K562 (cell line): ENCODE results near the gene SCYL1. TPM values are rescaled to one million over a fixed set of nuclear protein-coding genes. Genes with fewer than 3 reads are reported as not detected.

ENCODE experiments used
- BMI1 ChIP-seq: fragments of 150-350 bp; IDR thresholded peaks from 2 replicates; pipeline ENCODE4 v1.6.1; 2014; ENCODE audit warnings: low read length
- BRD4 ChIP-seq: fragments of 200-600 bp; sonication (generic); IDR thresholded peaks from 2 replicates; pipeline ENCODE4 v1.6.1; 2017; ENCODE audit warnings: inconsistent platforms
- CBFA2T3 ChIP-seq: fragments of 450-650 bp; IDR thresholded peaks from 2 replicates; pipeline ENCODE4 v1.6.1; 2017
- CHD1 ChIP-seq: fragments of 200-600 bp; sonication (generic); IDR thresholded peaks from one replicate; pipeline ENCODE4 v1.6.1; 2012; ENCODE audit warnings: mild to moderate bottlenecking, moderate library complexity, low read length, inconsistent platforms
- CREB1 ChIP-seq, 2 experiments: sonication (generic) in 1 of 2; formaldehyde crosslinking in 1 of 2; IDR thresholded peaks; 2 replicates each; pipeline versions ENCODE4 v1.6.1 to v1.8.0; 2012 to 2022; ENCODE audit warnings: inconsistent platforms in 1 of 2, mild to moderate bottlenecking in 1 of 2, missing genetic modification reagents in 1 of 2, moderate library complexity in 1 of 2
- ELF4 ChIP-seq: fragments of 450-650 bp; formaldehyde crosslinking; IDR thresholded peaks from 2 replicates; pipeline ENCODE4 v1.4.0; 2022; ENCODE audit warnings: missing genetic modification characterization
- ILF3 ChIP-seq: fragments of 450-650 bp; IDR thresholded peaks from 2 replicates; pipeline ENCODE4 v1.6.1; 2018; ENCODE audit warnings: antibody characterized with exemption, mild to moderate bottlenecking, moderate library complexity, borderline replicate concordance
- JUN ChIP-seq, 2 experiments: sonication (generic) in 1 of 2; formaldehyde crosslinking in 1 of 2; IDR thresholded peaks; 2 replicates each; pipeline versions ENCODE4 v1.6.1 to v1.8.0; 2012 to 2022; ENCODE audit warnings: borderline replicate concordance in 2 of 2, mild to moderate bottlenecking in 2 of 2, improper control_type of control experiment in 1 of 2, low read depth in 1 of 2, low read length in 1 of 2, missing genetic modification reagents in 1 of 2
- L3MBTL2 ChIP-seq: fragments of 450-650 bp; IDR thresholded peaks from 2 replicates; pipeline ENCODE4 v1.6.1; 2016; ENCODE audit warnings: mild to moderate bottlenecking, moderate library complexity
- LCOR ChIP-seq: sonication (generic); formaldehyde crosslinking; IDR thresholded peaks from 2 replicates; pipeline ENCODE4 v1.8.0; 2022; ENCODE audit warnings: mild to moderate bottlenecking, missing genetic modification reagents
- MYNN ChIP-seq, 2 experiments: sonication (generic); formaldehyde crosslinking in 1 of 2; IDR thresholded peaks; 2 replicates each; pipeline versions ENCODE4 v1.5.0 to v1.6.1; 2016 to 2020; ENCODE audit warnings: antibody characterized with exemption in 1 of 2, missing genetic modification reagents in 1 of 2
- OTX1 ChIP-seq: fragments of 450-650 bp; formaldehyde crosslinking; IDR thresholded peaks from 2 replicates; pipeline ENCODE4 v1.4.0; 2022; ENCODE audit warnings: mild to moderate bottlenecking
- ZKSCAN8 ChIP-seq: fragments of 200-800 bp; sonication (Bioruptor generic); IDR thresholded peaks from 2 replicates; pipeline ENCODE4 v1.6.1; 2016; ENCODE audit warnings: missing genetic modification characterization, missing compliant biosample characterization
- ZNF707 ChIP-seq: fragments of 250-450 bp; sonication (Bioruptor Pico); conservative IDR thresholded peaks from 2 replicates; pipeline ENCODE4 v1.8.0; 2022; ENCODE audit warnings: inconsistent platforms, mild to moderate bottlenecking, moderate library complexity
- polyA plus RNA-seq, 8 experiments: library from polyadenylated mRNA; depleted of rRNA in 4 of 8; stranded (reverse) in 5 of 8; unstranded in 3 of 8; fragments of >200 nt; fragmentation: Nextera tagmentation in 2 of 8; fragmentation: Illumina TruSeq in 1 of 8; extraction: Ambion mirVana in 2 of 8; extraction: Trizol in 1 of 8; gene quantifications; 2 replicates each; pipeline versions ENCODE4 v1.2.1 to v1.2.3, GENCODE V29; 2011 to 2014; ENCODE audit warnings: inconsistent platforms in 1 of 8, missing spikeins in 1 of 8
- total RNA-seq, 7 experiments: library from RNA; depleted of rRNA in 6 of 7; stranded (reverse); fragments of >200 nt in 6 of 7; fragmentation: Illumina TruSeq in 2 of 7; extraction: Trizol in 2 of 7; gene quantifications; 2 replicates each; pipeline versions ENCODE4 v1.2.1 to v1.2.3, GENCODE V29; 2011 to 2021; ENCODE audit warnings: low replicate concordance in 1 of 7
- TF ChIP-seq, protein P1 (sequence below): fragments of 250-450 bp; sonication (Bioruptor Pico); IDR thresholded peaks from 2 replicates; pipeline ENCODE4 v1.5.0; 2021; ENCODE audit warnings: mild to moderate bottlenecking, moderate library complexity
- TF ChIP-seq, protein P2 (sequence below): fragments of 250-450 bp; sonication (Bioruptor Pico); IDR thresholded peaks from 2 replicates; pipeline ENCODE4 v1.4.0; 2020; ENCODE audit warnings: borderline replicate concordance

SCYL1 gene
- total and polyA plus RNA-seq, 9 of the 15 experiments (the other 6 are each of a cell fraction or from before 2014, with no cell fraction given): 1.9 to 145 (median 57.6) TPM

DNA sequence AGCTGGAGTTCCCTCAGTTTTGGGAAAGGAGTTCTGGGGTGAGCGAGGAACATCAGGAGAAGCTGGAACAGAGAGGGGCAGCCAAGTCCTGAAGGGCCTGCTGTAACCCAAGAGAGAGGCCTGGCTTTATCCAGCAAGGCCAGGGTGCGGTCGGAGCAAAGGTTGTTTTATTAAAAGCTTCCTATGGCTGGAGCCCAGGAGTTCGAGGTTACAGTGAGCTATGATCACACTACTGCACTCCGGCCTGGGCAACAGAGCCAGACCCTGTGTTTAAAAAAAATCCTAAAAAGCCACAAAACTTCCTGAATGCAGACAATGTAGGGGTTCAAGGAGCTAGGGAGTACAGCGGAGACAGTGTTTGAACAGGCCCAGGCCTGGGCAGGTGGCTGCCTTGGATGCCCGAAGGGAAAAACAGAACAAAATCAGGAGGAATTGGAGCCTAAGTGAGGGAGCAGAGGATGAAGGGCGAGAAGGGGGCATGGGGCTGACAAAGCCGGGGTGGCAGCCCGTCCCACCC lies 48.2 kb upstream of the SCYL1 start (continued):
- TF ChIP-seq, protein P1, sequence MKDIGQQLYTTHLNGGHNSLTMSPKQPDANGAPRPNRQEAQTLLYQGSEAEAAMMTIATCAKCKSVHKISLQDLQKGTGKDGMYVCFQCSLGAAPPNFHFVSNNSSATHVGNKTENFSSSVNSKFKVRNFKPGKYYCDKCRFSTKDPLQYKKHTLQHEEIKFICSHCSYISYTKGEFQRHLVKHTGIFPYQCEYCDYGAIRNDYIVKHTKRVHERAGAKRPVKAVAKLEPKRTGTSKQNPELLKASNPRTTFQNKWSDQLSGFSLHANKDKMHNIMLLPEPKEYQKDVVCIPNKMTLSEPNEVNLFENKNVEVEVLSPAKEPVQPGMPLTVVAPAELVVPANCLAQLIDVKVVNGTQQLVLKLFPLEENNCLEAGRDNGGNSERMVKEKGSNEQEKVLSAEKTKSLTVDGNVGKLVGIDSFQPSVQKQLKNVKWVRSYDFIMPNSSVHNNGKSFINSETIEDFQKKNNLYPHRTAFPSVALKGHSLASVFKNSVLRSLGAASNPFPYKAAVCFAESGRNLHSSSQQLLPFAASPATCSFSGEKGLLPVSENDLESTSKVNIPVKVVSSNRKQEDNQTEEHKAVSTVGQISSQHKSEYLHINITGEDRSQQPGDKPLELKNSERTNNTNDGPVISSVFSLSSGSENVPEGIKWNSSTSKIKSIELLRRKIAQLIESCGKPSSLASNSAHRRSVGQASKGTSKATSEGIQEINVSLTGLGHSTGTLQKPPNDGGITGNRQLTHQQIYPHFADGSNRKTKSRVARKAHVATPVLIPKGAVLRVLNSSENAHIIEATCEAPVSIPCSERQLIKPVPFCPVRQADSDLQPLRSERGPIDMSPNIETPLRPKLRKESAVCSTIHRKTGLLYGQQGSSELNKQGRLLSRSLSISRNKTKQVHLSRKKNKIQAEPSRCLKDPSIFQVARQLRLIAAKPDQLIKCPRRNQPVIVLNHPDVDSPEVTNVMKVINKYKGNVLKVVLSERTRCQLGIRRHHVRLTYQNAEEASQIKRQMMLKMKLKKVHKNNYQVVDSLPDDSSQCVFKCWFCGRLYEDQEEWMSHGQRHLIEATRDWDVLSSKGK (CRISPR knock-in tag): no peak
- TF ChIP-seq BRD4 (peak; percentile 74; the same call in 1 of the 2 replicates), ZNF707 (no peak), CHD1 (peak; percentile 96), L3MBTL2 (0 out of 2 replicates have a peak, but pooled peaks have one; percentile 32), ZKSCAN8 (CRISPR knock-in tag) (peak; percentile 1; the same call in 1 of the 2 replicates), CREB1 (IDR thresholded peaks at IDR 0.05) (no peak), CREB1 (CRISPR knock-in tag; IDR thresholded peaks at IDR 0.05) (no peak), OTX1 (0 out of 2 replicates have a peak, but pooled peaks have one; percentile 4), MYNN (IDR thresholded peaks at IDR 0.05) (no peak), MYNN (CRISPR knock-in tag; IDR thresholded peaks at IDR 0.05) (no peak), ILF3 (0 out of 2 replicates have a peak, but pooled peaks have one; percentile 37), LCOR (CRISPR knock-in tag) (0 out of 2 replicates have a peak, but pooled peaks have one; percentile 2), JUN (IDR thresholded peaks at IDR 0.05; ENCODE audit: borderline replicate concordance, low read depth, low read length) (no peak), JUN (CRISPR knock-in tag; IDR thresholded peaks at IDR 0.05; ENCODE audit: borderline replicate concordance) (no peak), CBFA2T3 (no peak), ELF4 (CRISPR knock-in tag) (0 out of 2 replicates have a peak, but pooled peaks have one; percentile 19), BMI1 (no peak)
- TF ChIP-seq, protein P2, sequence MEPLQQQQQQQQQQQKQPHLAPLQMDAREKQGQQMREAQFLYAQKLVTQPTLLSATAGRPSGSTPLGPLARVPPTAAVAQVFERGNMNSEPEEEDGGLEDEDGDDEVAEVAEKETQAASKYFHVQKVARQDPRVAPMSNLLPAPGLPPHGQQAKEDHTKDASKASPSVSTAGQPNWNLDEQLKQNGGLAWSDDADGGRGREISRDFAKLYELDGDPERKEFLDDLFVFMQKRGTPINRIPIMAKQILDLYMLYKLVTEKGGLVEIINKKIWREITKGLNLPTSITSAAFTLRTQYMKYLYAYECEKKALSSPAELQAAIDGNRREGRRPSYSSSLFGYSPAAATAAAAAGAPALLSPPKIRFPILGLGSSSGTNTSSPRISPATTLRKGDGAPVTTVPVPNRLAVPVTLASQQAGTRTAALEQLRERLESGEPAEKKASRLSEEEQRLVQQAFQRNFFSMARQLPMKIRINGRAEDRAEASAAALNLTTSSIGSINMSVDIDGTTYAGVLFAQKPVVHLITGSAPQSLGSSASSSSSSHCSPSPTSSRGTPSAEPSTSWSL (CRISPR knock-in tag): no peak
